Mucosa of descending colon (tissue), 3 donors: ENCODE measurements around the gene IL17RD. TPM values are rescaled to one million over a fixed set of nuclear protein-coding genes. Genes with fewer than 3 reads are reported as not detected.

Experiments used
- ATAC-seq: fragments of 200-7000 bp; cut with Tn5 transposase; one replicate; pipeline ENCODE4 v1.9.1; 2020; ENCODE audit warnings: mild to moderate bottlenecking, moderate library complexity
- DNase-seq, 3 donors: peaks; one replicate each; pipeline ENCODE4 v3.0.0-alpha.2; 2020
- H3K36me3 ChIP-seq: fragments of 200-600 bp; one replicate; pipeline ENCODE4 v1.8.0; 2021; ENCODE audit warnings: low read depth, mild to moderate bottlenecking
- H3K4me1 ChIP-seq: fragments of 200-600 bp; one replicate; pipeline ENCODE4 v1.8.0; 2021; ENCODE audit warnings: low read depth, mild to moderate bottlenecking
- H3K4me3 ChIP-seq: fragments of 200-600 bp; one replicate; pipeline ENCODE4 v1.8.0; 2021; ENCODE audit warnings: mild to moderate bottlenecking
- H3K9me3 ChIP-seq: fragments of 200-600 bp; one replicate; pipeline ENCODE4 v1.8.0; 2021; ENCODE audit warnings: mild to moderate bottlenecking
- intact Hi-C, 2 donors: fragments of 100-400 bp; cut with DNase I in 1 of 2; cut with micrococcal nuclease in 1 of 2; formaldehyde crosslinking; loops; one replicate each; pipeline versions ENCODE4 v1.11.0 to v1.11.1; 2022; cut with DNase I, micrococcal nuclease
- total RNA-seq, 3 donors: library from RNA; stranded (reverse); fragmentation: NEBNext Ultra II Directional in 2 of 3; extraction: Animal tissue kit (Norgen Biotek cat#: 25700) in 2 of 3; gene quantifications; one replicate each; pipeline versions ENCODE4 v1.2.1 to v1.2.4, GENCODE V29; 2021 to 2023
- TF ChIP-seq, protein P1 (sequence below): fragments of 200-600 bp; IDR thresholded peaks from one replicate; pipeline ENCODE4 v1.8.0; 2022; ENCODE audit warnings: antibody characterized with exemption, mild to moderate bottlenecking
- donor health status: DM: no; HTN: no; CAD: no; lungs with moderate emphysema.
- donor health status: DM: no; HTN: no; CAD: no.
- donor health status: DM: no; HTN: yes; CAD: no.

The IL17RD gene
- total RNA-seq, 3 donors from 2014 or later = 1.2 to 14.8 (median 1.4) TPM

DNA sequence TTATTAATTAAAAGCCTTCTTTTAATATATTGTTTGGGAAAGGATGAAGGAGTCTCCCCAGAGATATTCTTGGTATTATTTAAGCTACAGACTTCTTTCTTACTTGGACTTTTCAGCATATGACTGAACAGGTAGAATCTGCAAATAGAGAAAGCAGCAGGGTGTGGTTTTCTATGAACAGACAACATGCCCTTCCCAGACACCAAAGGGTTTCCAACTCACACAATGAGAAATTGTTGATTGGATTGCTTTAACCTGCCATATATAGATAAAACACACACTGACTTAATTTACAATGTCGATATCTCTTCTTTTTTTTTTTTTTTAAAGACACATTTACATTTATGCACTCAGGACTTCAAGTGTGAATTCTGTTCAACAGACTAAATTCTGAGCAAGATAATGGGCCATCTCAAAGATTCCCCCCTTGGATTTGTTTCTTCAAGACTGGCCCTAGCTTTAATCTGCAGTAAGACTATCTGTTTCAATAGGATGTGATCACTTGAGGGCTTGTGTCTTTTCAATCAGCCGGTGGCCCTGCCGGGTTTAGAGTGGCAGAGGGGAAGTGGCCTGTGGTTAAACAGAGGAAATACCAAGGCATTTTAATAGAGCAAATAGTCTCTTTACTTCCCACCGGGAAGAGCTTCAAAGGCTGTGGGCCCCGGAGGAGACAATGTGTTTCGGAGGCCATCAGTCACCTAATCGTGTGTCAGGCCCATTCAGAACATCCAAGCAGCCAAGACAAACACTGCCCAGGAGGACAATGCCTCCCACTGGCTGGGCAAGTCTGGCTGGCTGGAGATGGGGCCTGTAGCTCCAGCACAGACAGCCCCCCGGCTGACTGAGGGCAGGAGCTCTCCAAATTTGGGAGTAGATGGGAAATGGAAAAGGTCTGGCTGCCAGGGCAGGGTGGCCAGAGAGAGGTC is 6.1 kb downstream of the IL17RD start:
- ATAC-seq = peak; percentile 86
- intact Hi-C loops = no loop called here
- H3K4me1 ChIP-seq = peaks cover 27% of the 10 kb centered on the region

DNA sequence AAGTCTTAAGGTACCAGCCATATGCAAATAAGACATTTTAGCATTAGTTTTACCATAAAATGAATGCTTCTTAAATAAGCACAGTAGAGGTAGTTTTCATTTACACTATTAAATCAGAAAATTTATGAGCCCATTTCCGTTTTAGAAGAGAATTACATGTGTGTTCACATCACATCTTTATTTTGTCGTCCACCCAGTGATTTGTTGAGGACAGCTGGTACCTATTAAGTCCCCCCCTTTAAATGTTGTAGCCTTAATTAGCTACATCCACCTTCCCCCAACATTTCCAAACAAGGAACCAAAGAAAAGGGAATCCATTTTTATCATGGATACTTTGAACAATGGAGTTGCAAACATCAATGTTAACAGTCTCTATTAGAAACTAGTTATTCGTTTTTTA is 6.8 kb downstream of the IL17RD start:
- Histone ChIP-seq H3K4me1 (peaks cover 24% of the 10 kb centered on the region), H3K36me3 (no peaks in the 10 kb centered on the region), H3K4me3 (no peak overlapping the region), H3K9me3 (no peaks in the 10 kb centered on the region)
- TF ChIP-seq, protein P1, sequence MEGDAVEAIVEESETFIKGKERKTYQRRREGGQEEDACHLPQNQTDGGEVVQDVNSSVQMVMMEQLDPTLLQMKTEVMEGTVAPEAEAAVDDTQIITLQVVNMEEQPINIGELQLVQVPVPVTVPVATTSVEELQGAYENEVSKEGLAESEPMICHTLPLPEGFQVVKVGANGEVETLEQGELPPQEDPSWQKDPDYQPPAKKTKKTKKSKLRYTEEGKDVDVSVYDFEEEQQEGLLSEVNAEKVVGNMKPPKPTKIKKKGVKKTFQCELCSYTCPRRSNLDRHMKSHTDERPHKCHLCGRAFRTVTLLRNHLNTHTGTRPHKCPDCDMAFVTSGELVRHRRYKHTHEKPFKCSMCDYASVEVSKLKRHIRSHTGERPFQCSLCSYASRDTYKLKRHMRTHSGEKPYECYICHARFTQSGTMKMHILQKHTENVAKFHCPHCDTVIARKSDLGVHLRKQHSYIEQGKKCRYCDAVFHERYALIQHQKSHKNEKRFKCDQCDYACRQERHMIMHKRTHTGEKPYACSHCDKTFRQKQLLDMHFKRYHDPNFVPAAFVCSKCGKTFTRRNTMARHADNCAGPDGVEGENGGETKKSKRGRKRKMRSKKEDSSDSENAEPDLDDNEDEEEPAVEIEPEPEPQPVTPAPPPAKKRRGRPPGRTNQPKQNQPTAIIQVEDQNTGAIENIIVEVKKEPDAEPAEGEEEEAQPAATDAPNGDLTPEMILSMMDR = no peak
- DNase-seq = no peak
- ATAC-seq = no peak
- intact Hi-C loops = no loop called here

More for the DNA sequence above, 6.1 kb downstream of the IL17RD start:
- Histone ChIP-seq H3K36me3 (no peaks in the 10 kb centered on the region), H3K4me3 (no peak overlapping the region), H3K9me3 (no peaks in the 10 kb centered on the region)
- peak in 1 of 3 donors; percentile 39 for DNase-seq
- TF ChIP-seq, protein P1 = no peak

DNA sequence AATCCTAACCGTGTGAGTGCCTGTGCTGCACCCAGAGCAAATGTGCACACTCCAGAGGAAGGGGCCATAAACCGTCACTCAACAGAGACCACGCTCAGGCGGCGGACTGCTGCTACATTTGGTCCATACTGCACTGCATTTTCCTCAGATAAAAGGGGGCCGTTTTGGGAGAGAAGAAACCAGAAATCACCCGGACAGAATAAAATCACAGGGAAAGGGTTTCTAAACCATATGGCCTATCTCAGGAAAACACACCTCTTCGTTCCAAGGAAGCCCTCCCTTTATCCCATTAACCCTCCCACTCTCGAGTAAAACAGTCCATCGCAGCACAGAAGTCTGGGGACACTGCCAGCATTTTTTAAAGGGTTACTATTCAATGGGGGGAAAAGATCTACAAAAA is 7.6 kb downstream of the IL17RD start:
- H3K36me3 ChIP-seq = no peaks in the 10 kb centered on the region
- ATAC-seq (no peak), DNase-seq (no peak)
- H3K4me3 ChIP-seq = no peak overlapping the region
- TF ChIP-seq, protein P1 = no peak
- peaks cover 24% of the 10 kb centered on the region for H3K4me1 ChIP-seq
- H3K9me3 ChIP-seq = no peaks in the 10 kb centered on the region
- intact Hi-C loops = no loop called here

DNA sequence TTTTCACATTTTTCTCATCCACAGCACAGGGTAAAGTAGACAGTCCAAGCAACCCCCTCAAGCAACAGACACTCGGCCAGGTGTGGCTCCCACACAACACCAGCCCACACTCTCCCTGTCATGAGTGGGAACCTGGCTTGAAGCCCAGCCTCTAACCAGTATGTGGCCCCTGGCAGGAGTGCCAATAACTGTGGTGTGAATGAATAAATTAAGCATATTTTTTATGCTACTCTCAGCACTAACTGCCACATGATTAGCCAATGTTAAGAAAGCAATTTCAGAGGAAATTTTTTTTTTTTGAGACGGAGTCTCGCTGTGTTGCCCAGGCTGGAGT is 9.9 kb downstream of the IL17RD start:
- DNase-seq = no peak
- H3K36me3 ChIP-seq = no peaks in the 10 kb centered on the region
- no peaks in the 10 kb centered on the region for H3K9me3 ChIP-seq
- no peak overlapping the region for H3K4me3 ChIP-seq
- intact Hi-C loops = no loop called here
- peaks cover 11% of the 10 kb centered on the region for H3K4me1 ChIP-seq
- TF ChIP-seq, protein P1 = no peak
- ATAC-seq = no peak

DNA sequence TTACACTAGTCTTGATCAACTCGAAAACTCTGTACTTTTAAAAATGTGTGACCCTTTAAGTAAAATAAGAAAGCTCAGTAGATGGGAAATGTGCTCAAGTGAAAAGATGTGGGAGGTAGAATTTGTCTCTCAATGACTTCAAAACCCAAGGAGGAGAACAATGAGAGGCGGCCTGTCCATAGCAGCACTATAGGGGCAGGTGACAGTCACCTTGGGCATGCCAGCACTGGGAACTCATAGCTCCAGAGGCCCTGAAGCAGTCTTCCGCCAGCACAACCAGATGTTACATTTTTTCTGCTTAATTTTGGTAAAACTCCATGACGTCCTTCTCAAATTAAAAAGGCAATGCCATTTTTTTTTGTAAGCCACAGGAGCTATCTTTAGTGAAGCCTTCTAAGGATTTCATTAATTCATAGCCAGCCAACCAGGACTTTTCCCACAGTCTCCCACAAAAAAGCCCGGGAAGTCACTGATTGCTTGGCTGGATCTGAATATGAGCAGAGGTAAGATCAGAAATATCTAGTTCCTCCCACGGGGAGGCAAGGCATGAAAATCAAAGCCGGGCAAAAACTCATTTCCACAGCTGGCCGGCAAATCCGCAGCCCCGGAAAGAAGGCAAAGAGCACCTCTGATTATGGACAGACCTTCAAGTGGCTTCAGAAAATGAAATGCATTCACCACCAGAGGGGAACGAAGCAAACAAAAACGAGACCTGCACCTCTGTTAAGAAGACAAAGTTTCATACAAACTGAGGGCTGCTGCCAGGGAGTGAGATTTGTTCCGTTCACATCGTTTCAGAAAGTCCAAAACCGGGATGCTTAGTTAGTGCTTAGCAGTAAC is 10.5 kb downstream of the IL17RD start:
- no peak for DNase-seq
- H3K9me3 ChIP-seq = no peaks in the 10 kb centered on the region
- H3K36me3 ChIP-seq = no peaks in the 10 kb centered on the region
- intact Hi-C loops = no loop called here
- H3K4me3 ChIP-seq = no peak overlapping the region
- peaks cover 11% of the 10 kb centered on the region for H3K4me1 ChIP-seq
- no peak for ATAC-seq
- TF ChIP-seq, protein P1 = no peak
